ENCODE measurements around the gene JAKMIP2. TPM values are rescaled to one million over a fixed set of nuclear protein-coding genes. Genes with fewer than 3 reads are reported as not detected.

Gene JAKMIP2
- total RNA-seq, 1 donor from 2014 or later = 8.2 TPM

GRCh38 chr5:147694772-147695171 lies 87.8 kb downstream of the JAKMIP2 start:
- no peak for DNase-seq

- DNase-seq = no peak
These were observed 89.3 kb downstream of the JAKMIP2 start for GRCh38 chr5:147693233-147693632.

- DNase-seq = no peak
These were observed 91.4 kb downstream of the JAKMIP2 start for GRCh38 chr5:147691130-147691529.

GRCh38 chr5:147690595-147690994 lies 91.9 kb downstream of the JAKMIP2 start:
- no peak for DNase-seq

- DNase-seq = no peak
These were observed 93.1 kb downstream of the JAKMIP2 start for GRCh38 chr5:147689426-147689825.

- peak; percentile 67 for DNase-seq
These were observed 93.7 kb downstream of the JAKMIP2 start for GRCh38 chr5:147688656-147689356.

- DNase-seq = no peak
These were observed 95.4 kb downstream of the JAKMIP2 start for GRCh38 chr5:147687118-147687517.

- DNase-seq = no peak
These were observed 96.1 kb downstream of the JAKMIP2 start for GRCh38 chr5:147686421-147686820.

- DNase-seq = no peak
These were observed 96.5 kb downstream of the JAKMIP2 start for GRCh38 chr5:147685993-147686392.

GRCh38 chr5:147675168-147675567 lies 107.4 kb downstream of the JAKMIP2 start:
- no peak for DNase-seq

- no peak for DNase-seq
These were observed 108.1 kb downstream of the JAKMIP2 start for GRCh38 chr5:147674411-147674810.

- DNase-seq = no peak
These were observed 108.7 kb downstream of the JAKMIP2 start for GRCh38 chr5:147673791-147674190.

GRCh38 chr5:147673266-147673665 lies 109.3 kb downstream of the JAKMIP2 start:
- DNase-seq = peak; percentile 88

- no peak for DNase-seq
These were observed 111.2 kb downstream of the JAKMIP2 start for GRCh38 chr5:147671365-147671764.

GRCh38 chr5:147670815-147671214 lies 111.7 kb downstream of the JAKMIP2 start:
- no peak for DNase-seq

- DNase-seq = peak; percentile 36
These were observed 113.2 kb downstream of the JAKMIP2 start for GRCh38 chr5:147669169-147669869.

- DNase-seq = no peak
These were observed 114.1 kb downstream of the JAKMIP2 start for GRCh38 chr5:147668385-147668784.

- no peak for DNase-seq
These were observed 115.2 kb downstream of the JAKMIP2 start for GRCh38 chr5:147667363-147667762.

GRCh38 chr5:147666419-147666818 lies 116.1 kb downstream of the JAKMIP2 start:
- DNase-seq = no peak

GRCh38 chr5:147661541-147661940 lies 121.0 kb downstream of the JAKMIP2 start:
- DNase-seq = no peak

GRCh38 chr5:147659166-147659929 lies 123.2 kb downstream of the JAKMIP2 start:
- DNase-seq = no peak

GRCh38 chr5:147658293-147658932 lies 124.1 kb downstream of the JAKMIP2 start:
- DNase-seq = no peak

- DNase-seq = no peak
These were observed 133.9 kb downstream of the JAKMIP2 start for GRCh38 chr5:147648597-147648996.
